Activated CD8-positive, alpha-beta T cell treated with anti-CD3 and anti-CD28 coated beads for 36 hours (primary cell): ENCODE measurements around the gene BOC. TPM values are rescaled to one million over a fixed set of nuclear protein-coding genes. Genes with fewer than 3 reads are reported as not detected.

Experiments
- ATAC-seq: fragments of 200-7000 bp; cut with Tn5 transposase; one replicate; pipeline ENCODE4 v1.10.0; 2021; ENCODE audit warnings: mild to moderate bottlenecking, moderate library complexity
- CTCF ChIA-PET: fragments of 350-600 bp; sonication (Branson Sonifier 250); formaldehyde crosslinking; loops from one replicate; lab custom pipeline; 2021; ENCODE audit warnings: antibody characterized with exemption; lab: Charles Lee
- POLR2A ChIA-PET: fragments of 350-600 bp; sonication (Branson Sonifier 250); formaldehyde crosslinking; loops from one replicate; lab custom pipeline; 2021; ENCODE audit warnings: antibody characterized with exemption; lab: Charles Lee
- DNase-seq: peaks from one replicate; pipeline ENCODE4 v3.0.0-alpha.2; 2020
- H3K27ac Mint-ChIP-seq: one replicate; pipeline ENCODE4 v1.8.0; 2021; ENCODE audit warnings: mild to moderate bottlenecking, mixed read lengths
- H3K27me3 Mint-ChIP-seq: one replicate; pipeline ENCODE4 v1.8.0; 2021; ENCODE audit warnings: mixed read lengths
- H3K36me3 Mint-ChIP-seq: one replicate; pipeline ENCODE4 v1.8.0; 2021; ENCODE audit warnings: low read depth, mixed read lengths
- H3K4me1 Mint-ChIP-seq: one replicate; pipeline ENCODE4 v1.8.0; 2021; ENCODE audit warnings: low read depth, mixed read lengths
- H3K4me3 Mint-ChIP-seq: one replicate; pipeline ENCODE4 v1.8.0; 2021; ENCODE audit warnings: mild to moderate bottlenecking, moderate library complexity, mixed read lengths
- H3K9me3 Mint-ChIP-seq: one replicate; pipeline ENCODE4 v1.8.0; 2021; ENCODE audit warnings: mixed read lengths
- CTCF ChIP-seq: fragments of 200-600 bp; IDR thresholded peaks from one replicate; pipeline ENCODE4 v1.8.0; 2022; ENCODE audit warnings: antibody characterized with exemption, mild to moderate bottlenecking
- intact Hi-C: fragments of 100-400 bp; cut with micrococcal nuclease; formaldehyde crosslinking; loops from one replicate; pipeline ENCODE4 v1.10.0; 2022
- total RNA-seq, 2 experiments: library from RNA; stranded (reverse); gene quantifications; one replicate each; pipeline ENCODE4 v1.2.3, GENCODE V29; 2021

The BOC gene
- total RNA-seq, 2 experiments from 2014 or later: 0.20 to 0.49 TPM

GRCh38 chr3:113259196-113259595 lies 47.8 kb downstream of the BOC start:
- ATAC-seq (no peak), DNase-seq (no peak)
- POLR2A ChIA-PET: no interaction called here
- intact Hi-C loops: no loop called here
- no peaks in the 10 kb centered on the region for H3K4me1 Mint-ChIP-seq
- TF ChIP-seq CTCF: no peak
- H3K27ac Mint-ChIP-seq: no peak overlapping the region
- no peaks in the 10 kb centered on the region for H3K27me3 Mint-ChIP-seq
- CTCF ChIA-PET: interaction anchor here (0.5 to 1.7 kb wide), 3 partner anchors 19 to 139 kb away, joined by 3 to 7 read pairs (median 4); no protein-coding TSS in a partner anchor
- no peaks in the 10 kb centered on the region for H3K9me3 Mint-ChIP-seq
- H3K4me3 Mint-ChIP-seq: no peak overlapping the region
- no peaks in the 10 kb centered on the region for H3K36me3 Mint-ChIP-seq

- ChIA-PET CTCF (no interaction called here), POLR2A (no interaction called here)
- no peak for ATAC-seq
- no peak for DNase-seq
- H3K36me3 Mint-ChIP-seq: no peaks in the 10 kb centered on the region
- no peak overlapping the region for H3K27ac Mint-ChIP-seq
- no peak for TF ChIP-seq CTCF
- H3K4me1 Mint-ChIP-seq: no peaks in the 10 kb centered on the region
- intact Hi-C loops: no loop called here
- H3K9me3 Mint-ChIP-seq: no peaks in the 10 kb centered on the region
- H3K4me3 Mint-ChIP-seq: no peak overlapping the region
- no peaks in the 10 kb centered on the region for H3K27me3 Mint-ChIP-seq
Measured at GRCh38 chr3:113261063-113261625, 49.8 kb downstream of the BOC start.

- Mint-ChIP-seq H3K4me3 (no peak overlapping the region), H3K27me3 (no peaks in the 10 kb centered on the region), H3K36me3 (no peaks in the 10 kb centered on the region), H3K27ac (no peak overlapping the region), H3K4me1 (no peaks in the 10 kb centered on the region), H3K9me3 (no peaks in the 10 kb centered on the region)
- ChIA-PET POLR2A (no interaction called here), CTCF (no interaction called here)
- ATAC-seq (no peak), DNase-seq (no peak)
- intact Hi-C loops: no loop called here
- no peak for TF ChIP-seq CTCF
Measured at GRCh38 chr3:113261626-113262303, 50.4 kb downstream of the BOC start.

GRCh38 chr3:113262304-113262665 lies 50.9 kb downstream of the BOC start:
- ATAC-seq (no peak), DNase-seq (no peak)
- Mint-ChIP-seq H3K27me3 (no peaks in the 10 kb centered on the region), H3K4me3 (no peak overlapping the region), H3K27ac (no peak overlapping the region), H3K4me1 (no peaks in the 10 kb centered on the region), H3K9me3 (no peaks in the 10 kb centered on the region), H3K36me3 (no peaks in the 10 kb centered on the region)
- TF ChIP-seq CTCF: no peak
- POLR2A ChIA-PET: no interaction called here
- CTCF ChIA-PET: interaction anchor here (0.7 kb wide), 1 partner anchor 26 kb away, joined by 3 read pairs; no protein-coding TSS in a partner anchor
- intact Hi-C loops: no loop called here

- H3K36me3 Mint-ChIP-seq: no peaks in the 10 kb centered on the region
- no peak overlapping the region for H3K27ac Mint-ChIP-seq
- TF ChIP-seq CTCF: no peak
- ChIA-PET POLR2A (no interaction called here), CTCF (no interaction called here)
- no peaks in the 10 kb centered on the region for H3K27me3 Mint-ChIP-seq
- H3K9me3 Mint-ChIP-seq: no peaks in the 10 kb centered on the region
- no peaks in the 10 kb centered on the region for H3K4me1 Mint-ChIP-seq
- DNase-seq (no peak), ATAC-seq (no peak)
- no peak overlapping the region for H3K4me3 Mint-ChIP-seq
- intact Hi-C loops: no loop called here
Measured at GRCh38 chr3:113263020-113263419, 51.7 kb downstream of the BOC start.
